Activated CD8-positive, alpha-beta T cell treated with anti-CD3 and anti-CD28 coated beads for 36 hours (primary cell): ENCODE results near the gene CCDC7. TPM values are rescaled to one million over a fixed set of nuclear protein-coding genes. Genes with fewer than 3 reads are reported as not detected.
"Not testable (repeated sequence)": the region's sequence is repeated elsewhere in the genome, so short reads cannot be mapped to it uniquely, and the experiment has no call there.

Source experiments
- ATAC-seq: fragments of 200-7000 bp; cut with Tn5 transposase; one replicate; pipeline ENCODE4 v1.10.0; 2021; ENCODE audit warnings: mild to moderate bottlenecking, moderate library complexity
- CTCF ChIA-PET: fragments of 350-600 bp; sonication (Branson Sonifier 250); formaldehyde crosslinking; loops from one replicate; lab custom pipeline; 2021; ENCODE audit warnings: antibody characterized with exemption; lab: Charles Lee
- POLR2A ChIA-PET: fragments of 350-600 bp; sonication (Branson Sonifier 250); formaldehyde crosslinking; loops from one replicate; lab custom pipeline; 2021; ENCODE audit warnings: antibody characterized with exemption; lab: Charles Lee
- DNase-seq: peaks from one replicate; pipeline ENCODE4 v3.0.0-alpha.2; 2020
- H3K27ac Mint-ChIP-seq: one replicate; pipeline ENCODE4 v1.8.0; 2021; ENCODE audit warnings: mild to moderate bottlenecking, mixed read lengths
- H3K27me3 Mint-ChIP-seq: one replicate; pipeline ENCODE4 v1.8.0; 2021; ENCODE audit warnings: mixed read lengths
- H3K36me3 Mint-ChIP-seq: one replicate; pipeline ENCODE4 v1.8.0; 2021; ENCODE audit warnings: low read depth, mixed read lengths
- H3K4me1 Mint-ChIP-seq: one replicate; pipeline ENCODE4 v1.8.0; 2021; ENCODE audit warnings: low read depth, mixed read lengths
- H3K4me3 Mint-ChIP-seq: one replicate; pipeline ENCODE4 v1.8.0; 2021; ENCODE audit warnings: mild to moderate bottlenecking, moderate library complexity, mixed read lengths
- H3K9me3 Mint-ChIP-seq: one replicate; pipeline ENCODE4 v1.8.0; 2021; ENCODE audit warnings: mixed read lengths
- CTCF ChIP-seq: fragments of 200-600 bp; IDR thresholded peaks from one replicate; pipeline ENCODE4 v1.8.0; 2022; ENCODE audit warnings: antibody characterized with exemption, mild to moderate bottlenecking
- intact Hi-C: fragments of 100-400 bp; cut with micrococcal nuclease; formaldehyde crosslinking; loops from one replicate; pipeline ENCODE4 v1.10.0; 2022
- total RNA-seq, 2 experiments: library from RNA; stranded (reverse); gene quantifications; one replicate each; pipeline ENCODE4 v1.2.3, GENCODE V29; 2021

Gene CCDC7
- total RNA-seq, 2 experiments from 2014 or later = 5.5 to 10.4 TPM

- Mint-ChIP-seq H3K4me1 (no peaks in the 10 kb centered on the region), H3K27me3 (no peaks in the 10 kb centered on the region), H3K4me3 (no peak overlapping the region), H3K9me3 (no peaks in the 10 kb centered on the region), H3K27ac (no peak overlapping the region), H3K36me3 (no peaks in the 10 kb centered on the region)
- intact Hi-C loops = loop anchor here (1.0 to 10.0 kb wide), 2 partner anchors 213 to 359 kb away; no protein-coding TSS in a partner anchor
- DNase-seq (peak; percentile 3), ATAC-seq (no peak)
- POLR2A ChIA-PET = no interaction called here
- CTCF ChIA-PET = interaction anchor here (0.7 to 2.3 kb wide), 2 partner anchors 214 to 300 kb away, joined by 3 to 7 read pairs; no protein-coding TSS in a partner anchor
- peak; percentile 63 for TF ChIP-seq CTCF
These were observed 349.8 kb downstream of the CCDC7 start for GRCh38 chr10:32795598-32796183.

- intact Hi-C loops = loop anchor here (10.0 kb wide), 1 partner anchor 357 kb away; no protein-coding TSS in a partner anchor
- ATAC-seq, H3K4me3 Mint-ChIP-seq, H3K9me3 Mint-ChIP-seq, H3K27me3 Mint-ChIP-seq, H3K36me3 Mint-ChIP-seq, DNase-seq, CTCF ChIA-PET, H3K27ac Mint-ChIP-seq, H3K4me1 Mint-ChIP-seq, POLR2A ChIA-PET: not testable (repeated sequence)
These were observed 351.5 kb downstream of the CCDC7 start for GRCh38 chr10:32797393-32797792.

- intact Hi-C loops = no loop called here
- no peak for DNase-seq
- Mint-ChIP-seq H3K4me1 (no peaks in the 10 kb centered on the region), H3K9me3 (no peaks in the 10 kb centered on the region), H3K27ac (no peak overlapping the region), H3K27me3 (no peaks in the 10 kb centered on the region), H3K36me3 (no peaks in the 10 kb centered on the region), H3K4me3 (no peak overlapping the region)
- no peak for ATAC-seq
- TF ChIP-seq CTCF = no peak
- CTCF ChIA-PET = no interaction called here
- POLR2A ChIA-PET = no interaction called here
These were observed 401.0 kb downstream of the CCDC7 start for GRCh38 chr10:32846974-32847373.

GRCh38 chr10:32851301-32851700 lies 405.4 kb downstream of the CCDC7 start:
- no peaks in the 10 kb centered on the region for H3K9me3 Mint-ChIP-seq
- CTCF ChIA-PET = no interaction called here
- DNase-seq = no peak
- H3K4me3 Mint-ChIP-seq = no peak overlapping the region
- no peak for ATAC-seq
- TF ChIP-seq CTCF = no peak
- no peaks in the 10 kb centered on the region for H3K27me3 Mint-ChIP-seq
- intact Hi-C loops = no loop called here
- POLR2A ChIA-PET = no interaction called here
- H3K27ac Mint-ChIP-seq = no peak overlapping the region
- H3K4me1 Mint-ChIP-seq = no peaks in the 10 kb centered on the region
- H3K36me3 Mint-ChIP-seq = no peaks in the 10 kb centered on the region

- POLR2A ChIA-PET = no interaction called here
- no peaks in the 10 kb centered on the region for H3K9me3 Mint-ChIP-seq
- H3K27me3 Mint-ChIP-seq = no peaks in the 10 kb centered on the region
- TF ChIP-seq CTCF = no peak
- no peaks in the 10 kb centered on the region for H3K4me1 Mint-ChIP-seq
- DNase-seq (no peak), ATAC-seq (no peak)
- CTCF ChIA-PET = no interaction called here
- no peak overlapping the region for H3K27ac Mint-ChIP-seq
- H3K36me3 Mint-ChIP-seq = no peaks in the 10 kb centered on the region
- no peak overlapping the region for H3K4me3 Mint-ChIP-seq
- intact Hi-C loops = no loop called here
These were observed 408.5 kb downstream of the CCDC7 start for GRCh38 chr10:32854435-32854834.
